ENCODE measurements around the gene NR3C2. TPM values are rescaled to one million over a fixed set of nuclear protein-coding genes. Genes with fewer than 3 reads are reported as not detected.
A peak's percentile ranks its signal among the peaks of the same experiment; 100 is the strongest.

Gene NR3C2
- total RNA-seq, 1 donor from 2014 or later = 31.4 TPM

- ATAC-seq = peak; percentile 50 to 69
- intact Hi-C loops (cut with DNase I) = no loop called here
- no peak for TF ChIP-seq CTCF (IDR thresholded peaks at IDR 0.05)
- Histone ChIP-seq H3K9me3 (no peaks in the 10 kb centered on the region), H3K4me3 (peak overlapping the region; percentile 38), H3K36me3 (no peaks in the 10 kb centered on the region), H3K27ac (peak overlapping the region; percentile 49), H3K4me1 (peaks cover 27% of the 10 kb centered on the region), H3K27me3 (ENCODE audit: low read depth) (no peaks in the 10 kb centered on the region)
- no peak for DNase-seq
Observed at GRCh38 chr4:148216866-148217814, 225.1 kb downstream of the NR3C2 start.

GRCh38 chr4:148216321-148216720 lies 225.9 kb downstream of the NR3C2 start:
- Histone ChIP-seq H3K27ac (no peak overlapping the region), H3K4me3 (no peak overlapping the region), H3K27me3 (ENCODE audit: low read depth) (no peaks in the 10 kb centered on the region), H3K36me3 (no peaks in the 10 kb centered on the region), H3K9me3 (no peaks in the 10 kb centered on the region), H3K4me1 (peaks cover 27% of the 10 kb centered on the region)
- DNase-seq (no peak), ATAC-seq (no peak)
- TF ChIP-seq CTCF (IDR thresholded peaks at IDR 0.05) = no peak
- intact Hi-C loops (cut with DNase I) = no loop called here

- DNase-seq (no peak), ATAC-seq (peak; percentile 37 to 66)
- H3K36me3 ChIP-seq = no peaks in the 10 kb centered on the region
- H3K9me3 ChIP-seq = no peaks in the 10 kb centered on the region
- no peak overlapping the region for H3K27ac ChIP-seq
- intact Hi-C loops (cut with DNase I) = no loop called here
- no peak for TF ChIP-seq CTCF (IDR thresholded peaks at IDR 0.05)
- no peaks in the 10 kb centered on the region for H3K27me3 ChIP-seq (ENCODE audit: low read depth)
- no peak overlapping the region for H3K4me3 ChIP-seq
- peaks cover 27% of the 10 kb centered on the region for H3K4me1 ChIP-seq
Observed at GRCh38 chr4:148215202-148215601, 227.0 kb downstream of the NR3C2 start.

- Histone ChIP-seq H3K27me3 (ENCODE audit: low read depth) (no peaks in the 10 kb centered on the region), H3K4me1 (peaks cover 27% of the 10 kb centered on the region), H3K36me3 (no peaks in the 10 kb centered on the region), H3K27ac (no peak overlapping the region), H3K4me3 (no peak overlapping the region), H3K9me3 (no peaks in the 10 kb centered on the region)
- intact Hi-C loops (cut with DNase I) = no loop called here
- TF ChIP-seq CTCF (IDR thresholded peaks at IDR 0.05) = no peak
- DNase-seq (no peak), ATAC-seq (peak; percentile 67 to 69)
Observed at GRCh38 chr4:148214529-148215166, 227.6 kb downstream of the NR3C2 start.

GRCh38 chr4:148211533-148211932 lies 230.7 kb downstream of the NR3C2 start:
- Histone ChIP-seq H3K9me3 (no peaks in the 10 kb centered on the region), H3K4me1 (peaks cover 16% of the 10 kb centered on the region), H3K36me3 (no peaks in the 10 kb centered on the region), H3K4me3 (no peak overlapping the region), H3K27me3 (ENCODE audit: low read depth) (no peaks in the 10 kb centered on the region), H3K27ac (no peak overlapping the region)
- TF ChIP-seq CTCF (IDR thresholded peaks at IDR 0.05) = no peak
- intact Hi-C loops (cut with DNase I) = no loop called here
- ATAC-seq = no peak
- DNase-seq = no peak

Data from lower lobe of right lung (tissue), 2 donors.